ENCODE measurements around the gene INTS11. TPM values are rescaled to one million over a fixed set of nuclear protein-coding genes. Genes with fewer than 3 reads are reported as not detected.
A peak's percentile ranks its signal among the peaks of the same experiment; 100 is the strongest.

The INTS11 gene
- total and polyA plus RNA-seq, 2 of the 13 experiments (the other 11 are each of a cell fraction or from before 2014, with no cell fraction given) = 52.8 to 94.8 TPM

GRCh38 chr1:1290238-1290731 lies 34.2 kb downstream of the INTS11 start (continued):
- TF ChIP-seq EED (CRISPR knock-in tag; IDR thresholded peaks at IDR 0.05) (no peak), EHMT2 (IDR thresholded peaks at IDR 0.05; ENCODE audit: borderline replicate concordance, low read depth, low read length) (no peak), PBX2 (CRISPR knock-in tag; IDR thresholded peaks at IDR 0.05) (no peak), ZKSCAN5 (CRISPR knock-in tag; IDR thresholded peaks at IDR 0.05) (no peak), U2AF1 (optimal IDR thresholded peaks at IDR 0.05; ENCODE audit: low read depth, low read length) (no peak), ARID2 (CRISPR knock-in tag; IDR thresholded peaks at IDR 0.05; ENCODE audit: borderline replicate concordance) (no peak), GABPB1 (CRISPR knock-in tag; IDR thresholded peaks at IDR 0.05) (0 out of 2 replicates have a peak, but pooled peaks have one; percentile 18), PCBP1 (IDR thresholded peaks at IDR 0.05; ENCODE audit: borderline replicate concordance, low read depth, low read length) (0 out of 2 replicates have a peak, but pooled peaks have one; percentile 62), ZNF136 (CRISPR knock-in tag; IDR thresholded peaks at IDR 0.05; ENCODE audit: low read depth) (no peak), ZKSCAN1 (IDR thresholded peaks at IDR 0.05; ENCODE audit: low read length) (no peak), TFAP4 (IDR thresholded peaks at IDR 0.05; ENCODE audit: borderline replicate concordance, low read depth) (peak; percentile 59; the same call in 1 of the 2 replicates), ELF3 (CRISPR knock-in tag; IDR thresholded peaks at IDR 0.05) (no peak), POLR2AphosphoS2 (IDR thresholded peaks at IDR 0.05; ENCODE audit: low read depth, low read length) (no peak), KAT2B (IDR thresholded peaks at IDR 0.05; ENCODE audit: borderline replicate concordance, low read depth, low read length) (no peak), GTF3A (CRISPR knock-in tag; conservative IDR thresholded peaks at IDR 0.05) (no peak), ZBTB2 (CRISPR knock-in tag; IDR thresholded peaks at IDR 0.05; ENCODE audit: low read depth) (no peak), CEBPG (CRISPR knock-in tag; IDR thresholded peaks at IDR 0.05) (no peak), GATAD2A (CRISPR knock-in tag; IDR thresholded peaks at IDR 0.05) (no peak), NAIF1 (CRISPR knock-in tag; IDR thresholded peaks at IDR 0.05; ENCODE audit: borderline replicate concordance) (no peak), POLR2A (IDR thresholded peaks at IDR 0.05; ENCODE audit: insufficient read depth in 1 of 2, low read depth in 2 of 2, low read length in 2 of 2) (no peak), CHCHD3 (CRISPR knock-in tag; IDR thresholded peaks at IDR 0.05) (no peak), ZNF749 (CRISPR knock-in tag; IDR thresholded peaks at IDR 0.05; ENCODE audit: borderline replicate concordance) (no peak), SMC3 (IDR thresholded peaks at IDR 0.05; ENCODE audit: low read length) (peak; percentile 32; the same call in 1 of the 2 replicates), FOXP4 (CRISPR knock-in tag; IDR thresholded peaks at IDR 0.05) (no peak), ATF5 (CRISPR knock-in tag; IDR thresholded peaks at IDR 0.05; ENCODE audit: low read depth) (no peak), ZNF225 (CRISPR knock-in tag; IDR thresholded peaks at IDR 0.05) (no peak)
